HG02852 (cell line): ENCODE results near the gene CNTNAP2.
"Not testable (repeated sequence)": the region's sequence is repeated elsewhere in the genome, so short reads cannot be mapped to it uniquely, and the experiment has no call there.

Experiments
- ATAC-seq: cut with Tn5 transposase; IDR thresholded peaks from one replicate; pipeline ENCODE4 v1.9.1; 2021; ENCODE audit warnings: mild to moderate bottlenecking, moderate library complexity; ENCODE audit not compliant: unreplicated experiment

CNTNAP2 gene

GRCh38 chr7:147779949-147780348 is 1663.3 kb downstream of the CNTNAP2 start:
- ATAC-seq, result no peak

- ATAC-seq, result no peak
Observed at GRCh38 chr7:147796581-147796980, 1680.0 kb downstream of the CNTNAP2 start.

GRCh38 chr7:147798001-147798400 is 1681.4 kb downstream of the CNTNAP2 start:
- no peak for ATAC-seq

DNA sequence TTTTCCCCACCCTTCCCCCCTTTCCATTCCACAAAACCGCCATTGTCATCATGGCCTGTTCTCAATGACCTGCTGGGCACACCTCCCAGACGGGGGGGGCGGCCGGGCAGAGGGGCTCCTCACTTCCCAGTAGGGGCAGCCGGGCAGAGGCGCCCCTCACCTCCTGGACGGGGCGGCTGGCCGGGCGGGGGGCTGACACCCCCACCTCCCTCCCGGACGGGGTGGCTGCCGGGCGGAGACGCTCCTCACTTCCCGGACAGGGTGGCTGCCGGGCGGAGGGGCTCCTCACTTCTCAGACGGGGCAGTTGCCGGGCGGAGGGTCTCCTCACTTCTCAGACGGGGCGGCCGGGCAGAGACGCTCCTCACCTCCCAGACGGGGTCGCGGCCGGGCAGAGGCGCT is 1685.2 kb downstream of the CNTNAP2 start:
- not testable (repeated sequence) for ATAC-seq

- ATAC-seq, result no peak
Observed at GRCh38 chr7:147803151-147803550, 1686.5 kb downstream of the CNTNAP2 start.

DNA sequence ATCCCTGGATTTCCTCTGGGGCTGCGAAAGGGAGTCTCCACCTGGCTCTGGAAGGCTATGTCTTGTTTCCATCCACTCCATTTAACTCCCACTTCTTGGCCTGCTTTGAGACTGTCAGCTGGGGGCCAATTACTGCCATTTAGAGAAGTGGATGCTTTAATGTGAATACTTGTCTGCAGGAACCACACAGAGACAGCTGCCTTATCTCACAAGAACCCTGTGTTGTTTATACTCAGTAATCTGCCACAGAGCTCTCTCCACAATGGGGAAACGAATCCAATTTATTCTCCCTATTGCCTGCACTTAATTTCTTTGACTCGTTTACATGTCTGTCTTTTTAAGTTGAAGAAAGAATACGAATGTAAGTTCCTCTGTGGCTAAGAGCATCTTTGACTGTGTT is 1687.0 kb downstream of the CNTNAP2 start:
- no peak for ATAC-seq

GRCh38 chr7:147804032-147804431 is 1687.4 kb downstream of the CNTNAP2 start:
- no peak for ATAC-seq

- no peak for ATAC-seq
Observed at GRCh38 chr7:147805996-147806576, 1689.5 kb downstream of the CNTNAP2 start.

DNA sequence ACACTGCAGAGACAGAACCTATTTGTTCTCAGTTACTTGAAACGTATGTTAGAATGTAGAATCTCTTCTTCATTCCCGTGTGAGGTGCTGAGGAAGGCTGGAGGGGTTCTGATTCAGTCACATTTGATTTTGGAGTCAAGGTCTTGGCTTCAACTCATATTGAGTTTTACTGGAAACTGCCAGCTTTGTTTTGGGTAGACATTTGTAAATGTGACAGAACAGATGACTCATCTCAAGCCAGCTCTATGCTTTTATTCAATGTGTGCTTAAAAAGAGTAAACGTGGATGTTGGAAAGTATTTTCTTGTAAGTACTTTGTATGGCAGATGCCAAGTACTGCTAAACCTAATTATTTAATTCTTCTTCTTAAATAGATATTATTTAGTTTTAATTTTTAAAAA is 1693.2 kb downstream of the CNTNAP2 start:
- ATAC-seq, result no peak

DNA sequence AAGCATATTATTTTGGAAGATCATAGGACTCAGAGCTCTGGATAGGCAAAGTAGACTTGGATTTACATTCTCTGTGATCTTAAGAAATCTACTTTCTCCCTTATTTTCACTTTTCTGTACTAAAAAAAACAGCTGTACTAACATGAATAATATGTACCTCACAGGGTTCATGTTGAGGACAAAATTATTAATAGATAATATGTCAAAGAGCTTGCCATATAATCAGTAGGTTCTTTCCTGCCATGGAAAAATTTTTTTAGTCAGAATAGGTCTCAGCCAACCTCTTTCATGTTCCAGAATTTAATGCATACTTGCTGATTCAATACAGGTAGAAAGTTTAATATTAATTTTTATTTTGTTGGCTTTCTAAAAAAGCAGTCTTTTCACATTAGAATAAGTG is 1693.7 kb downstream of the CNTNAP2 start:
- ATAC-seq, result no peak

- no peak for ATAC-seq
Observed at GRCh38 chr7:147811923-147812322, 1695.3 kb downstream of the CNTNAP2 start.

DNA sequence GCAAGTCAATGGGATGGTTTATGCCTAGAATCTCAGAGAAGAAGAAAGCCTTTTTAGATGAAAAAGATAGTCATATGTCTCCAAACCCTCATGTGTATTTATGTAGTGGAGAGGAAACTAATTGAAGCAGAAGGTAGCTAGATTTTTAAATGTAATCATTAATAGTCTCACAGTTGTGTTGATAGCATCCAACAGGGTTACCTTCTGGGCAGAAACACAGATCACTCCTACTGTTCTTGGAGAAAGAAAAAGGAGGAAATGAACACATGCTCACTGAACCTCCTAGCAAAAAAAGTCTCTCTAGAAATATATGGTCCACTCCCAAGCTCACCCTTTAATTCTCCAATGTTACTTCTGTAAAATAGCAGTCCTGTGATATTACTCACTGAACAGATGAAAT is 1696.7 kb downstream of the CNTNAP2 start:
- ATAC-seq, result no peak

- ATAC-seq, result no peak
Observed at GRCh38 chr7:147818317-147818716, 1701.7 kb downstream of the CNTNAP2 start.

DNA sequence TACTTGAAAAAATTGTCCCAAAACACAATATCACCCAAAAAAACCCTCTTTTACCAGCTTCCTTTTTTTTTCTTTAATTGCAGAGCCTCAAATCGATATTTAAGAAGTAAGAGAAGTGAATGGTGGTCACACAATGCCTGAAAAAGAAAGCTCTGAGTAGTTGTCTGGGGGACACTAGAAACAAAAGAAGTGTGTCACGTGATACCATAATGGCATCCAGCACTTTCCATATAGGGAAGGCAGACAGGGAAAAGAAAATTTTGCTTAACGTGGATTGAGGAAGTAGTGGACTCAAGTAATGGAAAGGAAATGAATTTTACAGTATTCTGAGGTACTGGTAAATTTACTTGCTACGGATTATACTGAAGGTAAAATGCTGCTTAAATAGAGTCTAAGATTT is 1708.1 kb downstream of the CNTNAP2 start:
- ATAC-seq, result no peak

DNA sequence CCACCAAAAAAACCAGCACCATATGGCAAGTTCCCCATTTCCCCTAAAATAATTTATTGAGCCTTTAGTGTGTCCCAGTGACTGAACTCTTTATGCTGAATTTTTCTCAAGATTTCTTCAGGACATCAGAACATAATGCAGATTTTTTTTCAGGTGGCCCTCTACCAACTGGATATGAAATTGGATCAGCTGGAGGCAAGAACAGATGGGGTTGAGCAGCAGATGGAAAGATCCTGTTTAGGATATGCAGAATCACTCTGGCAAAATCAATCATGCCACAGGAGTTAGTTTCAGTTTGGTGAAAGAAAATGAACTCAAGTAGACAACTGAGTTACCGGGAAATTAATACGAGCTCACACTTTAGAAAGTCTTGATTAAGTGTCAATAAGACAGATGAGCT is 1712.4 kb downstream of the CNTNAP2 start:
- ATAC-seq, result no peak

DNA sequence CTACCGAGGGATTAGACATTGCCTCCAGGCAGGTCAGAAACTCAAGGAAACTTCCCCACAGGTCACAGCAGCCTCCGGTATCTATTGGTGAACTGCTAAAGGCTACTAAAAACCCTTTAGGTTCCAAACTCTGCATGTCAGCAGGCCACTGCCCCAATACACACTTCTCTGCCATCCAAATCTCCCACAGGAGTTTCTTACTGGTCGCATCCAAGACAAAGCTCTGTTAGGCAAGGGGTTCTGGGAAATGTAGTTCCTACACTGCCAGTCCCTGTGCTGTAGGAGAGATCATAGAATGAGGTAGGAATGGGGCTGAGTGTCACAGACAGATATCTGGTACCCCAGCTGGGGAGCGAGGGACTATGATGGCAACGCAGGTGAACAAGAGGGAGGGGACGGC is 1717.0 kb downstream of the CNTNAP2 start:
- no peak for ATAC-seq

- no peak for ATAC-seq
Observed at GRCh38 chr7:147833970-147834369, 1717.4 kb downstream of the CNTNAP2 start.

DNA sequence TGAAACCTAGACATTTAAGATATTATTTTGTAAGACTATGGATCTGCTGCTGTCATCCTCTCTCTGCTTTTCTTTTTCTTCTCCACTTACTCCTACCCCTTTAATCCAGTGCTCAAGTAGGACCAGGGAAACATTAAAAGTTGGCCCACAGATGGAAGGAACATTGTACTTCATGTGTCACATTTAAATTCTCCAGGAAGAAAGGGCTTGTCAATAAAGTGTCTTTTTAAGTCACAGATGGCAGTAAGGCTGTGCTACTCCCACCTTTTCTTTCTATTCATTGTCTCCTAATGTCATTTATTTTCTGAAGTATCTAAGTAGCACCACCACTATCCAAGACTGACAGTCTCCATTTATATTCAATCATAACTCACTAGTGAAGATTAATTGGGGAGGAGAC is 1736.2 kb downstream of the CNTNAP2 start:
- ATAC-seq, result no peak

DNA sequence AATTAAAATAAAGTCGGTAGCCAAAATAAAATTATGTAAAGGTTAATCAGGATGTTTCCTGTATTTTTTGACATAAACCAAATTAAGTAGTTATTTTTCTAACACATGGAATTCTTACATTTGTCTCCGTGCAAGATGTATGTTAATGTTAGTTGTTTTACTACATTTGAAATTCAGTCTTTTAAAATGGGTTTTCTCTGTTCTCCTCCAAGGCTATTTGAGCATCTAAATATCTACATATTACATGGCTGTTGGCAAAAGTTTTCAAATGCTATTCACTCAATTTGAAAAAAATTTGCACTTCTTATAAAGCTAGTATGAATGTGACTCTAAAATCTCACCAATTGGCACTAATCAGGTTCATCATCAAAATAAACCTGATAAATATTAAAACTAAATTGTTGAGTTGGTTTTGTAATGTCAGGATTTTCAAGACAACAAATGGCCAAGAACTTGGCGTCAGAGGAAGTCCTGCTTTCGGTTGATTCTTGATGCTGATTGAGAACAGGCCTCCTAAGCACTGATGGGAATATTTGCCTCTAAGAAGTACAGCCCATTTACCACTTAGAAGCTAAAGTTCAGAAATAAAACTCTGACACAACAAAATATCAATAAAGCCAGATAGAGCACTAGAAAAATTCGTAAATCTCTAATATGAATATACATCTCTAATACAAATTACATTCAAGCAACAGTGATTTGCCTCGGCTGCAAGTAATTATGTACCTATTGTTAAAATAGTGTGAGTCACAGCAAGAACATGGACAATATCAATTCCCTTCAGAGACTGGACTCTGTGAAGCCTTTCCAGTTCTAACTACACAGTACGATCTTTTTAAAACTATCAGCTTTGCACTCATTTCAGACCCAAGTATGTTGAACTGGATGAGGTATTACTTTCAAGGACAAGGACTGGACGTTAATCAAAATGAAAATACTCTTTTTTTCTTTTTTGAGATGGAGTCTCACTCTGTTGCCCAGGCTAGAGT is 1740.8 kb downstream of the CNTNAP2 start:
- ATAC-seq, result no peak

- ATAC-seq, result no peak
Observed at GRCh38 chr7:147858421-147858820, 1741.8 kb downstream of the CNTNAP2 start.

DNA sequence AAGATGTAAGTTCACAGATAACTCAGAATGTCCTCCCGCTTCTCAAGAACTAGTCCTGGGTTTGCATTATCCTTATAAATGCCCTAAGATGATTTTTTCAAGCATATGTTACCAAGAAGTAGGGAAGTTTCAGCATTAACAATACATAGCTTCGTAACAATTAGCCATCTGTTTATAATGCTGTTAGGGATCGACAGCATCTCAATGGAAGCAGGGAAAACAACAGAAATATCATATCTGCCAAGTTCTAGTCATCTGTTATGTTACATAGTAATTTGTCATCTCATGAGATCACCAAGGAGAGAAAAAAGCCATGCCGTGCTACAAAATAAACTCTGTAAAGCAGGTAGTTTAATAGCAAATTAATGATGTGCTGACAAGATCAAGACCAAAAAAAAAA is 1742.4 kb downstream of the CNTNAP2 start:
- ATAC-seq, result no peak

DNA sequence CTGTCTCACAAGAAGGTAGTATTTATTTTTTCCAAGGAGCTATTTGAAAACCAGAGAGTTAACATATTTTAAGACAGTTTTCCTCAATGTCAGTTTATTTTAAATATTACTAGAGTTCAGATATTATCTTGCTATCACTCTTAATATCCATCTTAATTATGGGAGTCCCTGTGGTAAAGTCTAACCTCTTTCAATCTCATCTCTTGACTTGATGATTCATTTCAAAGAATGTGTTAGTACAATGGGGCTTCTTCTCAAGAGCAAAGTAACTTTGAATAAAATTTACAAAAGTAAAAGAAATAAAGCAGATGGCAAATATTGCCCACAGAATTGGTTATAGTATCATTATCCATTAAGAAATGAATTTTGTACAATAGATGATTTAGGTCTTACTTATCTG is 1742.9 kb downstream of the CNTNAP2 start:
- no peak for ATAC-seq
